ENCODE results near the gene POMT1. TPM values are rescaled to one million over a fixed set of nuclear protein-coding genes. Genes with fewer than 3 reads are reported as not detected.
A peak's percentile ranks its signal among the peaks of the same experiment; 100 is the strongest.

The POMT1 gene
- total RNA-seq, 2 donors from 2014 or later: 49.6 to 73.4 TPM

DNA sequence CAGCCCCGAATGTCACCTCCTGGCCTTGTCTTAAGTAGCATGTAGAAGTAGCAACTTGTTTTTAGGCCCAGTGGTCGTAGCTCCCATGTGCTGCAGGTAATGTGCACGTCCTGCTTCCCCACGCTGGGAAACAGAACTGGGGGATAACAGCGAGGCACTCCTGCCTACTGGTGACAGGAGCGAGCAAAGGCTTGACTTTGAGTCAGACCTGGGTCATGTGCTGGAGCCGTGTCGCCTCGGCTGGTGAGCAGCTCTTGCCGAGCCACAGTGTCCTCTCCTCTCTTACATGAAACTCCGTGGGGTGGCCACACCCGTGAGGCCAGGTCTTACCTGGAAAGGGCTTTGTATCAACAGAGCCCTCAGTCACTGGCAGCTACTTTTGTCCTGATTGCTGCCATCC, 17.5 kb upstream of the POMT1 start:
- ATAC-seq (no peak), DNase-seq (ENCODE audit: low spot score in 2 of 2) (no peak)
- Mint-ChIP-seq H3K9me3 (no peaks in the 10 kb centered on the region), H3K27ac (peak overlapping the region in 1 of 2 donors; percentile 70), H3K36me3 (peaks cover 5 to 17% of the 10 kb centered on the region in 2 donors)

- Mint-ChIP-seq H3K9me3 (no peaks in the 10 kb centered on the region), H3K36me3 (peaks cover 5 to 18% of the 10 kb centered on the region in 2 donors), H3K27ac (peak overlapping the region in 1 of 2 donors; percentile 17)
- DNase-seq (ENCODE audit: low spot score in 2 of 2): no peak
- ATAC-seq: no peak
Measured at GRCh38 chr9:131485728-131486422, 16.8 kb upstream of the POMT1 start.

- H3K9me3 Mint-ChIP-seq: no peaks in the 10 kb centered on the region
- DNase-seq (ENCODE audit: low spot score in 2 of 2): no peak
- no peak for ATAC-seq
- H3K27ac Mint-ChIP-seq: no peak overlapping the region
- H3K36me3 Mint-ChIP-seq: peaks cover 5 to 22% of the 10 kb centered on the region in 2 donors
Measured at GRCh38 chr9:131487001-131487400, 15.7 kb upstream of the POMT1 start.

DNA sequence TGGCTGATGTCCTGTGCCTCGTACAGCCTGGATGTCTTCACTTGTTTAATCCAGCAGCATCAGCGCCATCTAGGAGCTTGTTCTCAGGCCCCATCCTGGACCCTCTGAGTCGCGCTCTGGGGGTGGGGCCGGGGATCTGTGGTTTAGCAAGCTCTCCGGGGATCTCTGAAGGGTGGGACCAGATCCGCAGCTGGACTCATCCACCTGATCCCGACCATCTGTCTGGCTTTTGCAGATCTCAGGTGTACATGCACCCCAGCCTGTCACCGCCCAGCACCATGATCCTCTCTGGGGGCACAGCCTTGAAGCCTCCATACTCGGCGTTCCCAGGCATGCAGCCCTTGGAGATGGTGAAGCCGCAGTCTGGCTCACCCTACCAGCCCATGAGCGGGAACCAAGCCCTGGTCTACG, 15.1 kb upstream of the POMT1 start:
- DNase-seq (ENCODE audit: low spot score in 2 of 2) (no peak), ATAC-seq (no peak)
- H3K36me3 Mint-ChIP-seq: peaks cover 5 to 22% of the 10 kb centered on the region in 2 donors
- no peaks in the 10 kb centered on the region for H3K9me3 Mint-ChIP-seq
- no peak overlapping the region for H3K27ac Mint-ChIP-seq

- H3K36me3 Mint-ChIP-seq: peaks cover 0 to 22% of the 10 kb centered on the region in 2 donors
- no peak for ATAC-seq
- no peak for DNase-seq (ENCODE audit: low spot score in 2 of 2)
- H3K27ac Mint-ChIP-seq: peak overlapping the region; percentile 18 to 58
- H3K9me3 Mint-ChIP-seq: no peaks in the 10 kb centered on the region
Measured at GRCh38 chr9:131490514-131490913, 12.2 kb upstream of the POMT1 start.

DNA sequence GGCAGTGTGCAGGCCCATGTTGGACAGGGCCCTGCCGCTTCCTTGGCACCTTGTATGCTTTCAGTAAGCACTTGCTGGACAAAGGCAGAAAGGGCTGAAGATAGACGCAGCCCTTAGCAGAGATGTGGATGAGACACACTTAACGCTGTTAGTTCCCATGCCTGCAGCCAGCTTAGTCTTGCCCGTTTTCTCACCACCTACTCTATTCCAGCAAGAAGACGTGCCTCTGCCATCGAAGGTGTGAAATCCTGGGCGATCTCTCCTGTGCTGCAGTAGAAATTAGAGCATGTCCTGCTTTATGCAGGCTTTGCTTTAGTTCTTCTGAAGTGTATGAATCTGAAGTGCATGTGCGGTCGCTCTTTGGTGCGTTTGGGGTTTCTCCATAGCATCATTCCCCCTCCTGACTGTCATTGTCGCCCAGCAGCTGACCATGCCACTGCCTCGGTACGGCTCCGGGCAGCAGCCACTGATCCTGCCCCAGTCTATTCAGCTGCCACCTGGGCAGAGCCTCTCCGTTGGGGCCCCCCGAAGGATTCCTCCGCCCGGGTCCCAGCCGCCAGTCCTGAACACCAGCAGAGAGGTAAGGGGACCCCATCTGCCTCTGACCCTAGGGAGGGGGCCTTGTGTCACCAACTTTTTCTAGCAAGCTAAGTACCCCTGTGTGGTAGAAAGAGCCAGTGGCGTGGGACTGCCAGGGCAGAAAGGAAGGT, 11.6 kb upstream of the POMT1 start:
- peak overlapping the region; percentile 18 to 79 for H3K27ac Mint-ChIP-seq
- H3K36me3 Mint-ChIP-seq: peaks cover 0 to 22% of the 10 kb centered on the region in 2 donors
- no peaks in the 10 kb centered on the region for H3K9me3 Mint-ChIP-seq
- ATAC-seq (no peak), DNase-seq (ENCODE audit: low spot score in 2 of 2) (no peak)

- ATAC-seq (no peak), DNase-seq (ENCODE audit: low spot score in 2 of 2) (no peak)
- Mint-ChIP-seq H3K9me3 (no peaks in the 10 kb centered on the region), H3K36me3 (peaks cover 0 to 22% of the 10 kb centered on the region in 2 donors), H3K27ac (peak overlapping the region in 1 of 2 donors; percentile 72)
Measured at GRCh38 chr9:131492070-131492469, 10.6 kb upstream of the POMT1 start.

DNA sequence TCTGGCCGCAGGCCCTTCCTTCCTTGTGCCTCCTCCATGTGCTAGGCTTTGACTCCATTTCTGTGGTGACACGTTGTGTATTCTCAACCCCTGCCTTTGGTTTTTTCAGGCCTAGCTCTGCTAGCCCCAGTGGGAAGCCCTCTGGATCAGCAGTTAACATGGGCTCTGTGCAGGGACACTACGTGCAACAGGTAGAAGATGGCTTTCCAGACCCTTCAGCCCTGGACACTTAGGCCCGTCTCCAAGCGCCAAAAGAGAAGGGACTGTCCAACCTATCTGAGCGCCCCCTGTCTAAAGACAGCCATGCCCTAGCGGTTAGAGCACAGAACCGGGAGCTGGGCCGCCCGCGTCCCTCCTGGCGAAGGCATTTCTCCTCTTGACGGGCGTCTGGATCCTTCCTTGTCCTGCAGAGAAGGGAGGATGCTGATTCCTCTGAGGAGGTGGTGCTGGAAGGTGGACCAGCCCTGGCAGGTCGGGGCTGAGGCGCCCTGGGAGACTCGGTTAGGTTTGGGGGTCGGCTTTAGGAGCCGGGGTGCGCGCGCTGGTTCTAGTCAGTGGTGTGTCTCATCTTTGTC, 8.3 kb upstream of the POMT1 start:
- Mint-ChIP-seq H3K27ac (no peak overlapping the region), H3K36me3 (peaks cover 0 to 16% of the 10 kb centered on the region in 2 donors), H3K9me3 (no peaks in the 10 kb centered on the region)
- no peak for ATAC-seq
- DNase-seq (ENCODE audit: low spot score in 2 of 2): no peak

- Mint-ChIP-seq H3K36me3 (peaks cover under 1 to 5% of the 10 kb centered on the region in 2 donors), H3K27ac (peak overlapping the region in 1 of 2 donors; percentile 29), H3K9me3 (no peaks in the 10 kb centered on the region)
- no peak for ATAC-seq
- DNase-seq (ENCODE audit: low spot score in 2 of 2): no peak
Measured at GRCh38 chr9:131495785-131496184, 6.9 kb upstream of the POMT1 start.

DNA sequence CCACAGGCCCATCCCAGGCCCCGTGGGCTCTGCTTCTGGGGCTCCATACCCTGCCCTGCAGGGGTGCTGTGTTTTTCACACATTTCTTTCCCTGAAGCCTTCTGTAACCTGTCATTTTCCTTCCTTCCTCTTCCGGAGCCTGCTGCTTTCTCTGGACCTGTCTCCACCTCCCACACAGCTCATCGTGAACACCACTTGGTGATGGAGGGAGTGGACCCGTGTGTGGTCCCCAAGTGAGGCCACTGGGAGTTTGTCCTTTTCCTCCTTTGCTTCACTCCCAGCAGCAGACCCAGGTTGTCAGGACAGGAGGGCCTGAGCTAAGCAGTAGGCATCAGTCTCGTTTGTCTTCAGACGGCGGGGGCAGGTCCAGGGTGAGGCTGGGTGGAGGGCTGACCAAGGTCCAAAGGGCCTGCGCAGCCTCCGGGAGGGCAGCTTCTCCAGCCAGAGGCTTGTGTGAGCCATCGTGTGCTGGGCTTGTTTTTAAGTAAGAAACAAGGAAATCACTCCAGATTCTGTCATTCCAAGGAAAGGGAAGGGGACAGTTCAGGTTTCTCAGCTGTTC, 5.8 kb upstream of the POMT1 start:
- no peak for ATAC-seq
- DNase-seq (ENCODE audit: low spot score in 2 of 2): no peak
- Mint-ChIP-seq H3K9me3 (no peaks in the 10 kb centered on the region), H3K36me3 (peaks cover 0 to 7% of the 10 kb centered on the region in 2 donors), H3K27ac (peak overlapping the region; percentile 72 to 82)

DNA sequence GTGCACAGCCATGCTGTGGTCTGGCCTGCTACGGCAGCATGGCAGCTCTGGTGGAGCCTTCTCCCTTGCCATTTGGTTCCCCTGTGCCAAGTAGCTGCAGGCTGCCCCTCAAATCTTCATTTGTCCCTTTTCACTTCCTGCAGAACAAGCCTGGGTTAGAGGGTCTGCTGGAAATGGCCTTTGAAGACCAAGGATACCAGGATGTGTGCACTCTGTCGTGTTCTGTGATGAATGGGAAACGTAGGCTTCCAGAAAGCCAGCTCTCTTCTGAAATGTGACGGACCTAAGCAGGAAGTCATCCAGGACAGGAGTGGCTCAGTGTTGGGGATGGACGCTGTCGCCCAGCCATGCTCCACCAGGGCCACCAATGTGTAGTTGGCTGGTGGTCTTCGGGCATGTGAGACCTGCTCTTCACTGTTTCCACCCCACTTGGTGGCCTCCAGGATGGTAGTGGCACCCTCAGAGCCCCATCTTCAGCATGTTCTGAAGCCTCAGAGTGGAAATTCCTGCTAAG, 3.4 kb upstream of the POMT1 start:
- no peak for ATAC-seq
- peaks cover 10 to 13% of the 10 kb centered on the region in 2 donors for H3K36me3 Mint-ChIP-seq

GRCh38 chr9:131500377-131500776, 2.3 kb upstream of the POMT1 start:
- Mint-ChIP-seq H3K36me3 (peaks cover 12 to 16% of the 10 kb centered on the region in 2 donors), H3K9me3 (no peaks in the 10 kb centered on the region)
- ATAC-seq: peak; percentile 47 to 66

More for the DNA sequence above, 3.4 kb upstream of the POMT1 start:
- H3K9me3 Mint-ChIP-seq: no peaks in the 10 kb centered on the region
- no peak for DNase-seq (ENCODE audit: low spot score in 2 of 2)
- peak overlapping the region; percentile 88 to 93 for H3K27ac Mint-ChIP-seq

DNA sequence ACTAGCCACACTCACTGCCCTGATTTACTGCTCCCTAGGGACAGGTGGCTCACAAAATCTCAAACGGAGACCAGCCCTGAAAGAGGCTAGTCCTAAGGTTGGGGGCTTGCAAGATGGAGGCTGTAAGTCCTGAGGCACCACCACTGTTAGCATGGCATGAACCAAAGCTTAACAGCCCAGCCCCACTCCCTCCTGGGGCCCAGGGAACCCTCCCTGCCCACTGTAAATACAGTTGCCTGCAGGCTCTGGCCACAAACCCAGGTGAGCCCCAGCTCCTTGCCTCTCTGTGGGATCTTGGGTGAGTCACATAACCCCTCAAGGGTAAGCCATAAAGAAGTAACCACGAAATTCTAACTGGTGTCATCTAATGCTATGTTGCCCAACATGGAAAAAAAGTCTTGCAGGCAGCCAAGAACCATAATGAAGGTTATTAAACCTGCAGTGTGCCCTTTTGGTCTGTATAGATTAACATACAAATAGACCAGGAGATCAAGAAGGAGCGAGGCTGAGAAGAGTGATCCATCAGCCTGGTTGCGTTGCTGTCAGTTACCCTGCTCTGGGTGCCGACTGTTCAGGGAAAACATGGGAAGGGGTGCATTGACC, 1.7 kb upstream of the POMT1 start:
- DNase-seq (ENCODE audit: low spot score in 2 of 2): peak; percentile 60 to 74
- peak; percentile 50 to 61 for ATAC-seq
- Mint-ChIP-seq H3K36me3 (peaks cover 12 to 16% of the 10 kb centered on the region in 2 donors), H3K9me3 (no peaks in the 10 kb centered on the region), H3K27ac (peak overlapping the region; percentile 86 to 93)

More at GRCh38 chr9:131500377-131500776, 2.3 kb upstream of the POMT1 start:
- peak overlapping the region; percentile 86 to 93 for H3K27ac Mint-ChIP-seq
- DNase-seq (ENCODE audit: low spot score in 2 of 2): peak; percentile 53 to 88

DNA sequence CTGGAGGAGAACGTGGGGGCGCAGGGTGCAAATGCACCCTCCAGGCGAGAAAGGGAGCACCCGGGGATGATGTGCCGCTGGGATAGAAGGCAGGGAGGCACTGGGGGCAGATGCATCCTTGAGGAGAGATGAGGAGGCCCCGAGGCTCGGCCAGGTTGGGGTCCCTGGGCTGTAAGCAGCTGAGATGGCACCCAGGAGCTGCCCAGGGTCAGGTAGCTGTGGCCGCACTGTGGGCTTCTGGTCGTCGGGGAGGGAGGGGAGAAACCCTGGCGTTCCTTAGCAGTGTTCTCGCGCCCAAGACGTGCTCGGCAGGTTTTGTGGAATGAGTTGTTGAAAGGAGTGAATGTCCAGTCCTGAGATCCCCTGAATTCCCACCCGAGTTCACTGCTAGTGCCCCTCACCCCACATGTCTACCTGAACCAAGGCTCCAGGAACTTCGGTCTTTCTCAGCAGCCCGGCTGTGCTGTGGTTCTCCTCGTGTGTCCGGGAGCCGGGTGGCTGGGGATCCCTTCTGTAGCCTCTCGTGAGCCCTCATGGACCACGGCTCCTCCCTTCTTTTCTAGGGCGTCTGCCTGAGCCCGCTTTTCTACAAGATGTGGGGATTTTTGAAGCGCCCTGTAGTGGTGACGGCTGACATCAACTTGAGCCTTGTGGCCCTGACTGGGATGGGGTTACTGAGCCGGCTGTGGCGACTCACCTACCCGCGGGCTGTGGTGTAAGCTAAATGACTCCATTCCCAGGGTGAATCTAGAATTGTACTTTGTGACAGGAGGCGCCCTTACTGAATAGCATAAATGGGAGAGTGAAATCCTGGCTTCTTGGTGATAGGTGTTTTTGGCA, 1.1 kb downstream of the POMT1 start:
- ATAC-seq: peak; percentile 66 to 70
- Mint-ChIP-seq H3K36me3 (peaks cover 12 to 16% of the 10 kb centered on the region in 2 donors), H3K27ac (peak overlapping the region; percentile 93 to 96), H3K9me3 (no peaks in the 10 kb centered on the region)
- peak; percentile 73 to 87 for DNase-seq (ENCODE audit: low spot score in 2 of 2)

DNA sequence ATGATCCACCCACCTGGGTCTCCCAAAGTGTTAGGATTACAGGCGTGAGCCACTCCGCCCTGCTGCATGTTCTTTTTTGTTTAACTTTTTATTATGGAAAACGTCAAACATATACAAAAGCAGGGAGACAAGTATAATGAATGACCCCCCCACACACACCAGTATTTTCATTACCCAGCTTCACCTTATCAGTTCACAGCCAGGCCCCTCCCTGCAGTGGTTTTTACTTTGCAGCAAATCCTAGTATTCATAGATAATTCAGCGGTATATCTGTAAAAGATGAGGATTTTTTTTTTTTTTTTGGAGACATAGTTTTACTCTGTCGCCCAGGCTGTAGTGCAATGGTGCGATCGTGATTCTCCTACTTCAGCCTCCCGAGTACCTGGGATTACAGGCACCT, 2.3 kb downstream of the POMT1 start:
- ATAC-seq: no peak
- Mint-ChIP-seq H3K27ac (peak overlapping the region in 1 of 2 donors; percentile 55), H3K36me3 (peaks cover 12 to 16% of the 10 kb centered on the region in 2 donors), H3K9me3 (no peaks in the 10 kb centered on the region)
- no peak for DNase-seq (ENCODE audit: low spot score in 2 of 2)

- DNase-seq (ENCODE audit: low spot score in 2 of 2) (no peak), ATAC-seq (no peak)
- H3K36me3 Mint-ChIP-seq: no peaks in the 10 kb centered on the region
- no peak overlapping the region for H3K27ac Mint-ChIP-seq
- no peaks in the 10 kb centered on the region for H3K9me3 Mint-ChIP-seq
Measured at GRCh38 chr9:131511416-131511815, 8.7 kb downstream of the POMT1 start.
